Eye (tissue), 1 donor: Measurements from ENCODE around the gene LYPD6.

ENCODE experiments used
- DNase-seq: peaks from one replicate; pipeline ENCODE4 v3.0.0-alpha.2; 2015

LYPD6 gene

DNA sequence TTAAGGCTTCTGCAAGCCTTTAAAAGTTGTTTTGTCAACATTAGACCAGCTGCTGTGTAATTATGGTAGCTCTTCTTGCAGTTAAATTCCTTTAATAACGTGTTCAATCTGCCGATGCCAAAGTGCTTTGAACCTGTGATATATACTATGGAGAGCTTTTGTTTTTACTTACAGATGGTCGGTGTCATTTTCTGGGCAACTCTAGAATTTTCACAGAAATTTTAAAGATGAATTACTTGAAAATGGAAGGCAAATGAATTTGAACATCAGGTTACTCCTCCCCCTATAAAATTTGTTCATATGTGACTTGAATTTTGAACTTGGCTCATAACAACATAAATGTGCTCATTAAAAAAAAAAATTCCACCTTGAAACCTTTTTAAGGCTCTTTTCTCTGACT lies 23.0 kb downstream of the LYPD6 start:
- no peak for DNase-seq

DNA sequence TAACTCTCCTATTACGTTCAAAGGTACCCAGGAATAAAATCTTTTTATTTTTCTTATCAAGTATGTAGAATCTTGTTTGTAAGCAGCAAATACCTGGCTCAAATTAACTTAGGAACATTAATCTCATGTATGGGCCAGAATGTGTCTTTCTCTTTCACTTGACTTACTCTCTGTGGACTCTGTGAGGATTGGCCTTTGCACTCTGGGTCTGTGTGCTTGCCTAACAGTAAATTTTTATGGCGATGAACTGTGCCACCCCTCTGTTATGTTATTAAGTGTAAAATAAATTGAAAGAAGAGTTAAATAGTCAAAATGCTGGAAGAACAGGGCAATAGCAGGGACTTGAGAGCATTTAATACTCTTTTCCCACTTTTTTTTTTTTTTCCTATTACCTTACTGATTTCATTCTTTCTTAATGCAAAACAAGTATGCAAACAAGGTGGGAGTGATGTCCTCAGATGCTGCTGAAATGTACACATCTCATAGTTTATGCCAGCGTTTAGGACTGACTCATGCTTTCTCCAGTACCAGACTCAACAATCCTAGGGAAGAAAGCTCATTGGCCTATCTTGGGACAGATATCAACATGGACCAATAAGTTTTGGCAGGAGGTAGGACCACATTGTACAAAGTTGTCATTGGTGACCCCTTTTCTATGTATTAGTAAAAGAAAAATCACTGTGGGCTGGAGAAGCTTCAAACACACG lies 25.5 kb downstream of the LYPD6 start:
- no peak for DNase-seq

DNA sequence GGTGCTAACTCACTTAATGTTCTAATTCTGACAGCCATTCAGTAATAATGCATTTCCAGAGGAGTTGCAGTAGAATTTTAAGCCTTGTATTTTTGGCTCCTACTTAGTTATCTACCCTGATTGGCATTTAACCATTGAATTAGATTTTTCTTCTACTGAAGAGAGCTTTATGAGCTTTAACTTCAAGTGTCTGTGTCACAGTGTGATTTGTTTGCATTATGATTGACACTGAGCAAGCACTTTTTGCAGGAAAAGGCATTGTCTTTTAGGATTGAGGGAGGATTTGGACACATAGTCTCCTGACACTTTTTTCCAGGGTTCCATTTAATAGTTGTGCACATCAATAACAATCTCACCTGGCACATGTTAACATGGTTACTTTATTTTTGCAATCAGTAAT lies 26.7 kb downstream of the LYPD6 start:
- DNase-seq, result no peak

DNA sequence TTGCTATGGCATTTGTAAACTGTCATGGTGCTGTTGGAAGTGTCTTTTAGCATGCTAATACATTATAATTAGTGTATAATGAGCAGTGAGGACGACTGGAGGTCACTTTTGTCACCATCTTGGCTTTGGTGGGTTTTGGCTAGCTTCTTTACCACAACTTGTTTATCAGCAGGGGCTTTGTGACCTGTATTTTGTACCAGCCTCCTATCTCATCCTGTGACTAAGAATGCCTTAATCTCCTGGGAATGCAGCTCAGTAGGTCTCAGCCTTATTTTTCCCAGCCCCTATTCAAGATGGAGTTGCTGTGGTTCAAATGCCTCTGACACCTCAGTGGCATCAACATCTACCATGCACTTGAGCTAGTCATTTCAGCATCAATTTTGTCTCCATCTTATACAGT lies 29.7 kb downstream of the LYPD6 start:
- DNase-seq, result no peak

DNA sequence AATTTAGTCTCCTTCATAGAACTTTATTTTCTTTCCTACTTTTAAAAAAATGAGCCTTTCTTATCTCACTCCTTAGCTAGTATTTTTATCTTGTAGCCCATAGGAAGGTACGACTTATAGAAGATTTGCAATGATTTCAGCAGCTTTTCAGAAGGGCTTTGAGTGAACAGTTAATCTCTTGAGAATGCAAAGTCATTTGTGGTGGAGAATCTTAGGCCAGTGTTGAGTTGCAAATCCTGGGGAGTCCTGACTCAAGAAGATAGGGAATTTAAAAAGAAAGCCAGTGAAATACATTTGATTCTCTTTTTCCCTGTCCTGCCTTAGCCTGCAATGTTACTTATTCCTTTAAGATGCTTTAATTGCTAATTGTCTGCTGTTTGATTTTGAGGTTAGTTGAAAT lies 33.6 kb downstream of the LYPD6 start:
- DNase-seq, result no peak

DNA sequence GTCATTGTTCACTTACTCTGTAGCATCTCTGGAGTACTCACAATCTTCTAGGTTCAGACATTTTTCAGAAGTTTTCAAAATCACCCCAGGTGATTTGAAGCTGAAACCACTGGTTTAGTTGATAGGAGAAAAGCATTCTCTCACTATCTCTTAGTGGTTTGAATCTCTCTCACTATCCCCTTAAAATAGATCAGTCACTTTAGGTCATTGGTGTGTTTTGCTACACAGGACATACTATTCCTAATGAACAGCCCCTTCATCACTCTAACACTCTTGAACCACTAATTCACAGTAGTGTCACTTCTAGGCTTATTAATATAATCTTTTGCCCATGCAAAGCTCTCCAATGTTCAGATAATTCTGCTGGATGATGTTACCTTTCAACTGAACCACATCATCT lies 34.5 kb downstream of the LYPD6 start:
- no peak for DNase-seq

DNA sequence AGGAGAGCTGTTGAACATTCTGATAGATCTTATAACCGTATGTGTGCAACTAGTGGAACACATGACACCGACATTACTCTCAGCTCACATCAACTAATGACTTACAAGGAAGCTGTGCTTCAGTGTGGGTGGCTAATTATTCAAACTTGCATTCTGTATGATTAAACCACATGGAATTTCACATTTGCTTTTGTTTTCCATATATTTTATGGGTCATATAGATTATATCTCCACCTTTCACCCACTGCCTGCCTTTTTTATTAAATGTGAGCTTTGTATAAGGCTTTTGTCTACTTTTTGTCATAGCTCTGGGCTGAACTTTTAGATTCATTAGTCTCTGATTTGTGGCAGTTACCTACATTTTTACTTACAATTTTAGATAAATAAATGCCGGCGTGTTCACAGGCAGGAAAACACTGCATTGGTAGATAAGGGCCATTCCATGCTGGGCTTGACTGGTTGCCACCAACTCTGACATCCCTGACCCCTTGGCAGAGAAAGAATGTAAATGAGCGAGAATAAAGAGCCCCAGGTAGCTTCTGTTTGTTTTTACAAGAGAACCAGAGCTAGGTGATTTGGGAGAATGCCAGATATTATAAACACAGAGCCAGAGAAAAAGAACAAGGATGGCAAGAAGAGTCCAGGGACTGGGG lies 35.7 kb downstream of the LYPD6 start:
- DNase-seq, result no peak

DNA sequence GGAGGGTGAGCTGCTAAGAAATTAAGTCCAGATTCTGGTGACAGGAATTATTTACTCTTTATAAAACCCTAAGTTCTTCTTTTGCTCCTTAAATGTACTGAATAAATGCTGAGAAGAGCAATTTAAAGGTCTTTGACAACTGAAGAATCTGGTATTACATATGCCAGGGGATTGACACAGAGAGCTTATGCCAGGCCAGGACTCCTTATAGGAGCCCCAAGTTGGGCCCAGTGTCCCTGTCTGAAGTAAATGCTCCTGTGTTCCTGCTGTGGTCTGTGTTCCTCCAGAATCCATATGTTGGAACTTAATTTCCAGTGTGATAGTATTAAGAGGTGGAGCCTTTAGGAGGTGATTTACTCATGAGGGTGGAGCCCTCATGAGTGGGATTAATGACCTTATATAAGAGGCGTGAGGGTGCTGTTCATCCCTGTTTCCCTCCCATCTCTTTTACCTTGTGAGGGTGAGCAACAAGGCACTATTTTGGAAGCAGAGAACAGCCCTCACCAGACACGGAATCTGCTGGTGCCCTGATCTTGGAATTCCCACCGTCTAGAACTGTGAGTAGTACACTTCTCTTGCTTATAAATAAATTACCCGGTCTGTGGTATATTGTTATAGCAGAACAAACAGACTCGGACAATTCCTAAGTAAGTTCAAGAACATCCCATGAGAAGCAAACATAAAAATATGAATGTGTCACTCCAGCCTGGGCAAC lies 39.8 kb downstream of the LYPD6 start:
- DNase-seq, result no peak

DNA sequence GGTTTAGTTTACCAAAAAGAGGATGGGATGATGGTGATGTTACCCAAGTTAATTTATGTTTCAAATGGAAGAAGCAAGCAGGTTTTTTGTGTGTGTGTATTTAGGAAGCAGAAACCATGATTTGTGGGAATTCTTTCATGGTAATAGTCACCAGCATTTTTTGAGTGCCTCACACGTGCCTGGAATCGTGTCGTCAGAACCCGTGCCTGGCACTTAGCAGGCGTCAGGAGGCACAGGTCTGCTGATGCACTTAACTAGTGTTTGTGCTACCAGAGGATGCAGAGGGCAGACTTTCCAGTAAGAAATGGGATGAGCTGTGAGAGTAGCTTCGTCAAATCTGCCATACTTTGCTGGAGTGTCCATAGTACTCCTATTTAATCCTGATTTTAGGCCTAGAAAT lies 41.1 kb downstream of the LYPD6 start:
- DNase-seq, result no peak

DNA sequence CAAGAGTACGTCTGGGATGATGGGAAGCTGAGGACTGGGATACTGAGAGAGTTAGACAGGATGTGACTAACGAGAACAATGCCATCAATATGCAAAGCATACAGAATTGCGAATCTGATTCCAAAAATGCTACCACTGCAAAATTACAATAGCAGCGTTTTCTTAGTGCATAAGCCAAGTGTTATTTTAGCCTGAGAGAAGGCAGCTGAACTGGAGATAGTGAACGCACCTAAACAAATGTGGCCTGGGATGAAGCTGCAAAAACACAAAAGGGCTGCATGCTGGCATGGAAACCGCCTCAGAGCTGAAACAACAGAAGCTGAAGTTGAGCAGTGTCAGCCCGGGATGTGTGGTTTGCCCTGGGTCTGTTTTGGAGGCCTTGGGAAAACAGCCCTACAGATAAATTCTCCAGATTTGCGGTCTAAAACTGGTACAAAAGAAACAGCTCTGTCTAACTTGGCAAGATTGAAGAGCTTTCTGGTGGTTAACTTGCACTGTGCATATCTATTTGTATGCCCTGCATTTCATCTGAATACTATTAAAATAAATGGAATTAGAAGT lies 45.5 kb downstream of the LYPD6 start:
- peak; percentile 66 for DNase-seq

DNA sequence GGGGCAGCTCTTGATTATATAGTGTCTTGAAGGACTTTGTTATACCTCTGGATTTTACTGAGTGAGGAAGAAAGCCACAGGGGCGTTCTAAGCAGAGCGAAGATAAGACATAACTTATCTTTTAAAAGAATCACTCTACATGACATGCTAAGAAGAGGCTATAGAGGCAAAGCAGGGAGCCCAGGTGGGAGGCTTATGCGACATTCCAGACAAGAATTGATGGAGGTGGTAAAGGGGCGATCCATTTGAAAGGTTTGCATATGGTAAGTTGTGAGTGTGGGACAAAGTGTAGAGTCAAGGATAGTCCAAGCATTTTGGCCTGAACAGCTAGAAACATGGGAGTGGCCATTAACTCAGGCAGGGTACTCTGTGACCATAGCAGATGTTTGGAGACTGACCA lies 49.8 kb downstream of the LYPD6 start:
- no peak for DNase-seq

DNA sequence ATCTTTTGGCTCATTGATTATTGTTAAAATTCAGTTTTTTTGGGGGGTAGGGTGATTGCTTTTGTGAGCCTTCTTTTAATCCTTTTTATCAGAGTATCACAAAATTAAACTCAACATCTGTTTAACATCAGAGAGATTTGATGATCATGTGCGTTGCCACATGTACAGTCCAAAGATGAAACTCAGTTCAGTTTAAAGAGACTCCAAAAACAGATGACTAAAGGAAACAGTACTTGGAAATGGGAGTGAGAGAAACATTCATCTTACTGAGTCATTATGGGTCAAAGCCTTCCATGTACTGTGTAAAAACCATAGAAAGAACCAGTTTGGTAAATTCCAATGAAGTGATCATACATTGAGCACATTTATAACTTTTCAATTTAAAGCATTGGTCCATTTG lies 53.0 kb downstream of the LYPD6 start:
- DNase-seq, result no peak

DNA sequence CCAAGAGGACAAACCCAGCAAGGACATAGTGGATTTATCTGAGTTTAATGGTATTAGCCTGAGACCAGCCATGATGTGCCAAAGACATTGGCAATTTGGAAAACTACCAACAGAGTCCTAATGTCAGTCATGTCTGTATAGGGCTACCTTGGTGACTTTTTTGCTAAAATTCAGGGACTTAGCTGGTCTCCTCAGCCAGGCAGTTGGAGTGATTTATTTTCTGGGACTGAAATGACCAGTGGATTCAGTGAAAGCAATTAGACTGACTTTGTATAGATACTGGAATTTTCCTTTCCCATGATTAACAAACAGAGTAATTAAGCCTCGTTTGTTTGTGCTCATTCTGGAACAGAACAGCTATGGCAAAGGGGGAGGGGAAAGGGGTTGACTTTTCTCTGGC lies 55.0 kb downstream of the LYPD6 start:
- DNase-seq, result no peak

DNA sequence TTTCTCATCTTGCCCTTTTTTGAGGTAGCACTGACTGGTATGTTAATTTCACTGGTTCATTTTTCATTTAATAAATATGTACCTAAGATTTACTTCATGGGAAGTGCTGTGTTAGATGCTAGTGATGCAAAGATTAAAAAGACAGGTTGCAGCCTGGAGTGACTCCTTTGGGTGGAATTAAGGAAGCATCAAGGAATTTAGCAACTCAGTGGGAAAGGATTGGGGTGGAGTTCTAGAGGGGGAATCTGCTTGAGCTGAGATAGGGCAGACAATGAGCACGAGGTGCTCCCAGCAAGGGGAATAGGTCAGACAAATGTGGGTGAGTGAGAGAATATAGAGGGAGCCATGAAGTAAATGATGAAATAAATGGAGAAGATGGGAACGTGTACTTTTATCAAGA lies 57.0 kb downstream of the LYPD6 start:
- no peak for DNase-seq

DNA sequence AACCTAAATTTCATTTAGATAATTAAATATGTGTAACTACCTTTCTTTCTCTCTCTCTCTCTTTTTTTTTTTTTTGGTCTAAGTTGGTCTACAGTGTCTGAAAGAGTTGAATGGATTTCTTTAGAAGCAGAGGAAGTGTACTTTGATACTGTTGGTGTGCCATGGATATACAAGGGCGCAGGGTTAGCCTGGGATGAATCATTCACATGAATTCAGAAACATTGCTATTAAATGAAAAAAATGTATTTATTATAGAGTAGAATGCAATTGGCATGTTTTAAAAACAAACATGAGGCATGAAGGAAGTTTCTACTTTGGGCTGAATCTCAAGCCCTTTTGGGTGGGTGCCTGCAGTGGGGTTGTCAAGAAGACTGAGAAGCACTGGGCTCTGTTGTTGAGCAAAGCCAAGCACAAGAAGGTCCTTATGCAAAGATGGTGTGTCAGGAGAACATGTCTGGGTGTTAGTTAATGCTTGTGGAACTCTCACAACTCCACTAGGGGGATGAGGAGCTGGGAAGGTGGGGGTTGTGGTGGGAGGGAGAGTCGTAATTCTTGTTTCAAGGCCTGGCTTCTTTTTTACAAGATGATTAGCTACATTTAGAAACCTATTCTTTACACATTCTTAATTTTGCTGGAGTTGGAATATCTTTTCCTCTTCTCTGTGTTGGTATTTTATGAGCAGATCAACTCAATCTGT lies 57.9 kb downstream of the LYPD6 start:
- DNase-seq, result no peak

DNA sequence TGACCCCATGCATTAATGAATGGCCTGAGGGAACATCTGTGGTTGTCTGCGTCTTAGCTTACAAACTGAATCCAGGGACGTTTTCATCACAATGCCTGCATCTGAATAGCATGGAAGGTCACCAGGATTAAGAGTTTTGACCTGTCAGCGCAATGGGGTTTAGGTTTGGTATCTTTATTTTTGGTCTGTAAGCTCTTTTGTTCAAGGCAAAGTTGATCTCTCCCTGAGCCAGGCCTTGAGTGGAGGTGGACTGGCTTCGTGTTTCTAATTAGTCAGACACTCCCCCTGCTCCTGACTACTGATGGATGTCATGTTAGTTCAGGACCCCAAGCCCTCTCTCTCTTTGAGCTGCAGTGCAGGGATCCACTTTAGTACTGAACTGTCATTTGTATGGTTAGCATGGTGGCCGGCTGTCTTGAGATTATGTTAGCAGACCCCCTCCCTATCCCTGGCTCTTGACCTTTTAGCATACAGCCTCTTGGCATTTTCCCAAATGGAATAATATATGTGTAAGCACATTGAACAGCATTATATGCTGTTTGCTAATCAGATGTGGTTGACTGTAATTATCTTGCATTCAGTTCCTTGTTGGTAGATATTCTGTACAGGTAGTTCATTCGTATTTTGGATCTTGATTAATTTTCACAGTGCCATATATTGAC lies 59.2 kb downstream of the LYPD6 start:
- DNase-seq, result no peak

DNA sequence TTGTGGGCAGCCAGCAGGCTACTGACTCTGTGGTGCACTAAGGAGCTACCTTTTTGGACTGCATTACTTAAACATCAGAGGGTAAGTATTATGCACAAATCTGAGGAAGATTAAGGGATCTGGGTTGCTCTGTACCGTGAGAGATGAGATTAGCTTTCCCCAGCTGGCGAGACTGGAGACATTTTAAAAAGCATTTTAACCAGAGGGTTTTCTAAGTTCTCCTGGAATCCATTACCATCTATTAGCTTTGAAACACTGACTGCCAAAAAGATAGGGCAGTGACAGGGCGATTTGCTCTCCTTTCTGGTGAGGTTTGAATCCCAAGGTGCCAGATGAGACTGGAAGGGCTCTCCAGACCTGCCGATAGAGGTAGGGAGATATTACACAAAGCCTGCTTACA lies 63.2 kb downstream of the LYPD6 start:
- DNase-seq, result no peak

DNA sequence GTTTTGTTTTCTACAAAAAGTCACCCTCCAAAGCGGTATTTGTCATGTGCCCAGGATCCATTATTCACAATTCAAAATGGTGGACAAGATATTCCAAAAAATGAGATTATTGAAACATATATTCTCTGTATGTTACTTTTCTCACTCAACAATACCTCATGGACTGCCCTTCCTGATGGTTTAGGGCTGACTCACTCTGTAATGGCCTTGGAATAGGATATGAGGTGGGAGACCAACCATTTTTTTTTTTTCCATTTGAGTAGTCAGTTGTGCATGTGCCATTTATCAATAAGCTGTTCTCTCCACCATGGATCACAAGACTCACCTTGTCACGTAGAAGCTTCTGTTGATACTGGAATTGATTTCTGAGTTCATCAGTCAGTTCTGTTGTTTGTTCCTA lies 64.5 kb downstream of the LYPD6 start:
- DNase-seq, result no peak

DNA sequence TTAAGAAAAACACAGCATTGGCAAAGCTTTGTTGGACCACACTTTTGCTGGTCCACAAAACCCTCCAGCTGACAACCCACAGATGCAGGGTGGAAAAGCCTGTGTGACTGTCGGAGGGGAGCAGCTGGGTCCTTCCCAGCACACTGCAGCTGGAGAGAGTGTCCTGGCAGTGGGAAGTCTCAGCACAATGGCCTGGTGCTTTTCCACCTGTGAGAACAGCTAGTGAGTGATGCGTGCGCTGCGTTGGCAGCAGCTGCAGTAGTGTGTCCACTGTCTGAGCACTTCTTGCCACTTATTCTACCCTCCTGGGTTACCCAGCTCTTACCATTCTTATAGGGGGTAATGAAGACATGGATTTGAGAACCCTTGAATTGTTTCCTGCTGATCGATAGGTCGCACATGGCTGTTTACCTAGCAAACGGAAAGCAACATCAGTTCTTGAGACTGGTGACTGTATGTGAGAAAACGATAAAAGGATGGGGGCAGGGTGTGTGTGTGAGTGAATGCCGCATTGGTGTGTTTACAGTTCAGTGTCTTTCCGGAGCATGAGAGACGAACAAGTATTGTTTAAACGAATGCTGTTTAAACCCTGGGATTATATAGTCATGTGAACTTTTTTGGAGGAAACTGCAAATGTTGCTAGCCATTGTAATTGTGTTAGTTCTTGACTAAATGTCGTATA lies 69.7 kb downstream of the LYPD6 start:
- DNase-seq, result peak; percentile 49

DNA sequence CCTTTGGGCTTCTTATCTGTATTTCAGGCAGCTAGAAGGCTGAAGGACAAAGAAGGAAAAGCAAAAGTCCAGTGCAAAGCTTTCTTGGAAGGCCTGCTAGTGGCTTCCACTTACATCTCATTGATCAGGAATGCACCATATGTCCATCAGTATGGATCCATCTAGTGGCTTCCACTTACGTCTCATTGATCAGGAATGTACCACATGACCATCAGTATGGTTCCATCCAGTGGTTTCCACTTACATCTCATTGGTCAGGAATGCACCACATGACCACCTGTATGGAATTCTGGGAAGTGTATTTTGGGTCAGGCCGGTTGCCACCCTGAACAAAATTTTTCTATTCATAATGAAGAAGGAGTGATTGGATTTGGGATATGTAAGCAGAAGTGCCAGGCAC lies 70.6 kb downstream of the LYPD6 start:
- DNase-seq, result no peak

DNA sequence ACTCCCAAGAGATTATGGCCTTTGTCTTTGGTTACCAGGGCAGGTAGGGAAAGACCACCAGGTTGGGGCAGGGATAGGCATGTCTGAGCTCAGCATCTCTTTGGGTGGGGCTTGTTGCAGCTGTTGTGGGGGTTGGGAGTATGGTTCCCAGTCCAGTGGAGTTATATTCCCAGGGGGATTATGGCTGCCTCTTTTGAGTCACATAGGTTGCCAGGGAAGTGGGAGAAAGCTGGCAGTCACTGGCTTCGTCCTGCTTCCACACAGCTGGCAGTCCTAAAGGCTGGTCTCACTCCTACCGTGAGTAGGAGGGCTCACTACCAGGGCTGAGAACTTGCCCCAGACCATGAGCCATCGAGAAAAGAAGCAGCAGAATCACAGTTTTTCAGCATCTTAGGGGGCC lies 79.1 kb downstream of the LYPD6 start:
- DNase-seq, result no peak
